Neural cell (in vitro differentiated cells): Measurements from ENCODE around the gene KRTAP20-1. TPM values are rescaled to one million over a fixed set of nuclear protein-coding genes. Genes with fewer than 3 reads are reported as not detected.

Source experiments
- H2AFZ ChIP-seq: fragments of 200-600, 300-800 bp; sonication (generic), shearing (Covaris generic); 2 replicates; pipeline ENCODE4 v1.6.0; 2014; ENCODE audit warnings: low read depth, mild to moderate bottlenecking, antibody characterized with exemption, low read length, moderate library complexity
- H3F3A ChIP-seq: fragments of 200-600 bp; shearing (Covaris generic); 2 replicates; pipeline ENCODE4 v1.6.1; 2016; ENCODE audit warnings: mild to moderate bottlenecking, moderate library complexity, mixed read lengths, antibody characterized with exemption, low read length; ENCODE audit not compliant: insufficient read depth, poor library complexity, severe bottlenecking
- H3K27ac ChIP-seq: fragments of 200-600, 300-800 bp; sonication (generic), shearing (Covaris generic); 2 replicates; pipeline ENCODE4 v1.5.1; 2014; ENCODE audit warnings: mild to moderate bottlenecking, low read length, moderate library complexity
- H3K27me3 ChIP-seq: fragments of 300-800, 200-600 bp; sonication (generic), shearing (Covaris generic); 2 replicates; pipeline ENCODE4 v1.6.0; 2014; ENCODE audit warnings: mild to moderate bottlenecking, low read depth, low read length, moderate library complexity; ENCODE audit not compliant: insufficient read depth
- H3K36me3 ChIP-seq: fragments of 300-800, 200-600 bp; sonication (generic), shearing (Covaris generic); 2 replicates; pipeline ENCODE4 v1.5.1; 2014; ENCODE audit warnings: mild to moderate bottlenecking, antibody characterized with exemption, low read length, moderate library complexity; ENCODE audit not compliant: insufficient read depth
- H3K4me2 ChIP-seq: fragments of 300-800, 200-600 bp; sonication (generic), shearing (Covaris generic); 2 replicates; pipeline ENCODE4 v1.6.0; 2014; ENCODE audit warnings: mild to moderate bottlenecking, low read length
- H3K4me3 ChIP-seq: fragments of 300-800, 200-600 bp; sonication (generic), shearing (Covaris generic); 2 replicates; pipeline ENCODE4 v1.5.1; 2014; ENCODE audit warnings: mild to moderate bottlenecking, low read length, moderate library complexity
- H3K79me2 ChIP-seq: fragments of 200-600 bp; shearing (Covaris generic); replicated peaks from 2 replicates; pipeline ENCODE4 v1.6.0; 2014; ENCODE audit warnings: mild to moderate bottlenecking, low read length, moderate library complexity; ENCODE audit not compliant: insufficient read depth
- H3K9ac ChIP-seq: fragments of 300-800, 200-600 bp; sonication (generic), shearing (Covaris generic); 2 replicates; pipeline ENCODE4 v1.6.1; 2016; ENCODE audit warnings: mild to moderate bottlenecking, low read length, mixed read lengths
- H3K9me2 ChIP-seq: fragments of 200-600 bp; shearing (Covaris generic); 2 replicates; pipeline ENCODE4 v1.6.1; 2016; ENCODE audit warnings: mild to moderate bottlenecking, low read length, mixed read lengths; ENCODE audit not compliant: insufficient read depth
- H3K9me3 ChIP-seq: fragments of 200-600, 300-800 bp; sonication (generic), shearing (Covaris generic); 2 replicates; pipeline ENCODE4 v1.6.1; 2016; ENCODE audit warnings: mild to moderate bottlenecking, mixed run types, low read length, moderate library complexity, mixed read lengths
- H4K20me1 ChIP-seq: fragments of 200-600 bp; shearing (Covaris generic); 2 replicates; pipeline ENCODE4 v1.6.1; 2016; ENCODE audit warnings: mild to moderate bottlenecking, mixed run types; ENCODE audit not compliant: insufficient read depth
- CTCF ChIP-seq: fragments of 450-650 bp; IDR thresholded peaks from 2 replicates; pipeline ENCODE4 v1.5.1; 2014; ENCODE audit warnings: antibody characterized with exemption, mild to moderate bottlenecking, moderate library complexity; ENCODE audit not compliant: poor library complexity, severe bottlenecking
- EP300 ChIP-seq: fragments of 450-650 bp; conservative IDR thresholded peaks from 2 replicates; pipeline ENCODE4 v1.6.1; 2014; ENCODE audit warnings: antibody characterized with exemption, mild to moderate bottlenecking, moderate library complexity; ENCODE audit not compliant: poor library complexity, severe bottlenecking
- EZH2 ChIP-seq: fragments of 200-600, 300-800 bp; shearing (Covaris generic), sonication (generic); IDR thresholded peaks from 2 replicates; pipeline ENCODE4 v1.6.1; 2014; ENCODE audit warnings: antibody characterized with exemption, low read length, borderline replicate concordance, mild to moderate bottlenecking; ENCODE audit not compliant: insufficient read depth, poor library complexity, severe bottlenecking
- MXI1 ChIP-seq: fragments of 450-650 bp; conservative IDR thresholded peaks from 2 replicates; pipeline ENCODE4 v1.6.1; 2014; ENCODE audit warnings: antibody characterized with exemption, mild to moderate bottlenecking; ENCODE audit not compliant: poor library complexity, severe bottlenecking
- POLR2AphosphoS5 ChIP-seq: IDR thresholded peaks from 2 replicates; pipeline ENCODE4 v1.6.1; 2012
- RAD21 ChIP-seq: fragments of 450-650 bp; conservative IDR thresholded peaks from 2 replicates; pipeline ENCODE4 v1.6.1; 2014; ENCODE audit warnings: antibody characterized with exemption, mild to moderate bottlenecking, moderate library complexity
- SMC3 ChIP-seq: fragments of 450-650 bp; conservative IDR thresholded peaks from 2 replicates; pipeline ENCODE4 v1.6.1; 2014; ENCODE audit warnings: antibody characterized with exemption, mild to moderate bottlenecking, moderate library complexity; ENCODE audit not compliant: poor library complexity
- TAF1 ChIP-seq: IDR thresholded peaks from 2 replicates; pipeline ENCODE4 v1.6.1; 2012; ENCODE audit warnings: low read depth
- polyA plus RNA-seq: library from polyadenylated mRNA; depleted of rRNA; stranded (reverse); fragments of >200 nt; gene quantifications from 2 replicates; pipeline ENCODE4 v1.2.3, GENCODE V29; 2014
- TF ChIP-seq, protein P1 (sequence below): IDR thresholded peaks from 2 replicates; pipeline ENCODE4 v1.6.1; 2012; ENCODE audit warnings: borderline replicate concordance

The KRTAP20-1 gene
- polyA plus RNA-seq, 1 donor from 2014 or later, result not detected

DNA sequence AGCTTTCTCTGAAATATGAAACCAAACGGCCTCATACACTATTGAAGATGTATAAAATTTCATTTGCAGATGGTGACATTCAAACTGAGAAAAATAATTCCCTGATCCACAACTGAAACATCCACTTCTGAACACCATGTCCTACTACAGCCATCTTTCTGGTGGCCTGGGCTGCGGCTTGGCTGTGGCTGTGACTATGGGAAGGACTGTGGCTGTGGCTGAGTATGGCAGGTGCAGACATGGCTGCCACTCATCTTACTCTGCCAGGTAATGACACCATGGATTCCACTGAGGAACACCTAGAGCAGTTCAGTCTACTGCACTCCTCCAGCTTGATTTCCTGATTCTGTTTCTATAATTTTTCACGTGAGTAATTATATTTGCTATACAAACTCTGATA is 4.3 kb downstream of the KRTAP20-1 start, which contains the start of gene KRTAP20-4:
KRTAP20-4 (plus strand) TSS at position 106 of the 400 bp plus-strand sequence.
- no peak within 1 kb of the TSS for H3K4me3 ChIP-seq
- no peaks in the 10 kb centered on the region for H4K20me1 ChIP-seq
- H2AFZ ChIP-seq, result no peak within 1 kb of the TSS
- peak within 1 kb of the TSS; percentile 36 for H3K27ac ChIP-seq
- no peaks in the 10 kb centered on the region for H3K79me2 ChIP-seq
- H3K27me3 ChIP-seq, result no peaks in the 10 kb centered on the region
- no peaks in the 10 kb centered on the region for H3K9me2 ChIP-seq
- H3K36me3 ChIP-seq, result no peaks in the 10 kb centered on the region
- H3K9me3 ChIP-seq, result peaks cover 6% of the 10 kb centered on the region
- no peak within 1 kb of the TSS for H3K4me2 ChIP-seq
- H3K9ac ChIP-seq, result no peak within 1 kb of the TSS
- TF ChIP-seq EP300 (no peak), MXI1 (no peak), POLR2AphosphoS5 (no peak), TAF1 (no peak), CTCF (no peak), RAD21 (no peak), EZH2 (no peak), SMC3 (no peak)
- TF ChIP-seq, protein P1, sequence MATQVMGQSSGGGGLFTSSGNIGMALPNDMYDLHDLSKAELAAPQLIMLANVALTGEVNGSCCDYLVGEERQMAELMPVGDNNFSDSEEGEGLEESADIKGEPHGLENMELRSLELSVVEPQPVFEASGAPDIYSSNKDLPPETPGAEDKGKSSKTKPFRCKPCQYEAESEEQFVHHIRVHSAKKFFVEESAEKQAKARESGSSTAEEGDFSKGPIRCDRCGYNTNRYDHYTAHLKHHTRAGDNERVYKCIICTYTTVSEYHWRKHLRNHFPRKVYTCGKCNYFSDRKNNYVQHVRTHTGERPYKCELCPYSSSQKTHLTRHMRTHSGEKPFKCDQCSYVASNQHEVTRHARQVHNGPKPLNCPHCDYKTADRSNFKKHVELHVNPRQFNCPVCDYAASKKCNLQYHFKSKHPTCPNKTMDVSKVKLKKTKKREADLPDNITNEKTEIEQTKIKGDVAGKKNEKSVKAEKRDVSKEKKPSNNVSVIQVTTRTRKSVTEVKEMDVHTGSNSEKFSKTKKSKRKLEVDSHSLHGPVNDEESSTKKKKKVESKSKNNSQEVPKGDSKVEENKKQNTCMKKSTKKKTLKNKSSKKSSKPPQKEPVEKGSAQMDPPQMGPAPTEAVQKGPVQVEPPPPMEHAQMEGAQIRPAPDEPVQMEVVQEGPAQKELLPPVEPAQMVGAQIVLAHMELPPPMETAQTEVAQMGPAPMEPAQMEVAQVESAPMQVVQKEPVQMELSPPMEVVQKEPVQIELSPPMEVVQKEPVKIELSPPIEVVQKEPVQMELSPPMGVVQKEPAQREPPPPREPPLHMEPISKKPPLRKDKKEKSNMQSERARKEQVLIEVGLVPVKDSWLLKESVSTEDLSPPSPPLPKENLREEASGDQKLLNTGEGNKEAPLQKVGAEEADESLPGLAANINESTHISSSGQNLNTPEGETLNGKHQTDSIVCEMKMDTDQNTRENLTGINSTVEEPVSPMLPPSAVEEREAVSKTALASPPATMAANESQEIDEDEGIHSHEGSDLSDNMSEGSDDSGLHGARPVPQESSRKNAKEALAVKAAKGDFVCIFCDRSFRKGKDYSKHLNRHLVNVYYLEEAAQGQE, result no peak
- no peaks in the 10 kb centered on the region for H3F3A ChIP-seq

GRCh38 chr21:30623362-30623761 is 7.1 kb downstream of the KRTAP20-1 start:
- no peak for TF ChIP-seq SMC3
- no peak for TF ChIP-seq EZH2
- TF ChIP-seq RAD21, result no peak
- no peak for TF ChIP-seq POLR2AphosphoS5
- TF ChIP-seq, protein P1, result no peak
- no peak for TF ChIP-seq EP300
- no peak for TF ChIP-seq CTCF
- no peak for TF ChIP-seq MXI1
- TF ChIP-seq TAF1, result no peak
- H3K4me3 ChIP-seq, result no peak overlapping the region
- no peak overlapping the region for H3K4me2 ChIP-seq
- no peaks in the 10 kb centered on the region for H3K27me3 ChIP-seq
- H3K9me2 ChIP-seq, result no peaks in the 10 kb centered on the region
- no peak overlapping the region for H3K9ac ChIP-seq
- H3K79me2 ChIP-seq, result no peaks in the 10 kb centered on the region
- H4K20me1 ChIP-seq, result no peaks in the 10 kb centered on the region
- H2AFZ ChIP-seq, result no peak overlapping the region
- H3K9me3 ChIP-seq, result peaks cover 6% of the 10 kb centered on the region
- H3K27ac ChIP-seq, result no peak overlapping the region
- H3F3A ChIP-seq, result no peaks in the 10 kb centered on the region
- no peaks in the 10 kb centered on the region for H3K36me3 ChIP-seq
